Measurements from ENCODE around the gene TRABD. TPM values are rescaled to one million over a fixed set of nuclear protein-coding genes. Genes with fewer than 3 reads are reported as not detected.

Gene TRABD
- polyA plus RNA-seq, 1 of the 3 experiments (the other 2 are of a cell fraction): 50.6 TPM

- H3F3A ChIP-seq (replicated peaks; ENCODE audit: insufficient read depth): peaks cover 11% of the 10 kb centered on the region
- H3K27me3 ChIP-seq (ENCODE audit: insufficient read depth): no peaks in the 10 kb centered on the region
- peaks cover 0 to 17% of the 10 kb centered on the region in 2 experiments; a peak in 1 of 4 replicates for H3K4me1 ChIP-seq (ENCODE audit: control insufficient read depth in 1 of 2, insufficient read depth in 2 of 2, low read depth in 1 of 2, low read length in 1 of 2)
- TF ChIP-seq CTCF (IDR thresholded peaks at IDR 0.05) (no peak), RAD21 (IDR thresholded peaks at IDR 0.05; ENCODE audit: low read length) (no peak), MEF2A (IDR thresholded peaks at IDR 0.05; ENCODE audit: borderline replicate concordance, low read depth) (no peak), POLR2AphosphoS5 (IDR thresholded peaks at IDR 0.05; ENCODE audit: low read depth, low read length) (no peak), TEAD4 (IDR thresholded peaks at IDR 0.05; ENCODE audit: borderline replicate concordance, insufficient read depth) (no peak), JUND (IDR thresholded peaks at IDR 0.05) (no peak), EZH2phosphoT487 (IDR thresholded peaks at IDR 0.05; ENCODE audit: borderline replicate concordance, low read depth) (no peak), SIN3A (IDR thresholded peaks at IDR 0.05; ENCODE audit: borderline replicate concordance, low read depth, low read length) (no peak), MXI1 (IDR thresholded peaks at IDR 0.05; ENCODE audit: low read depth, low read length) (no peak), SMC3 (IDR thresholded peaks at IDR 0.05; ENCODE audit: low read depth, low read length) (no peak), TAF1 (IDR thresholded peaks at IDR 0.05; ENCODE audit: borderline replicate concordance, low read depth, low read length) (no peak), RCOR1 (IDR thresholded peaks at IDR 0.05; ENCODE audit: low read length) (no peak), FOXM1 (IDR thresholded peaks at IDR 0.05; ENCODE audit: low read depth) (no peak), MAX (IDR thresholded peaks at IDR 0.05; ENCODE audit: low read depth) (no peak), FOXJ3 (CRISPR knock-in tag; IDR thresholded peaks at IDR 0.05) (no peak), EP300 (IDR thresholded peaks at IDR 0.05; ENCODE audit: borderline replicate concordance in 1 of 2, low read depth in 1 of 2, low read length in 1 of 2) (no peak)
- TF ChIP-seq, protein P1, sequence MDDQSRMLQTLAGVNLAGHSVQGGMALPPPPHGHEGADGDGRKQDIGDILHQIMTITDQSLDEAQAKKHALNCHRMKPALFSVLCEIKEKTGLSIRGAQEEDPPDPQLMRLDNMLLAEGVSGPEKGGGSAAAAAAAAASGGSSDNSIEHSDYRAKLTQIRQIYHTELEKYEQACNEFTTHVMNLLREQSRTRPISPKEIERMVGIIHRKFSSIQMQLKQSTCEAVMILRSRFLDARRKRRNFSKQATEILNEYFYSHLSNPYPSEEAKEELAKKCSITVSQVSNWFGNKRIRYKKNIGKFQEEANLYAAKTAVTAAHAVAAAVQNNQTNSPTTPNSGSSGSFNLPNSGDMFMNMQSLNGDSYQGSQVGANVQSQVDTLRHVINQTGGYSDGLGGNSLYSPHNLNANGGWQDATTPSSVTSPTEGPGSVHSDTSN (IDR thresholded peaks at IDR 0.05): no peak
- TF ChIP-seq, protein P2, sequence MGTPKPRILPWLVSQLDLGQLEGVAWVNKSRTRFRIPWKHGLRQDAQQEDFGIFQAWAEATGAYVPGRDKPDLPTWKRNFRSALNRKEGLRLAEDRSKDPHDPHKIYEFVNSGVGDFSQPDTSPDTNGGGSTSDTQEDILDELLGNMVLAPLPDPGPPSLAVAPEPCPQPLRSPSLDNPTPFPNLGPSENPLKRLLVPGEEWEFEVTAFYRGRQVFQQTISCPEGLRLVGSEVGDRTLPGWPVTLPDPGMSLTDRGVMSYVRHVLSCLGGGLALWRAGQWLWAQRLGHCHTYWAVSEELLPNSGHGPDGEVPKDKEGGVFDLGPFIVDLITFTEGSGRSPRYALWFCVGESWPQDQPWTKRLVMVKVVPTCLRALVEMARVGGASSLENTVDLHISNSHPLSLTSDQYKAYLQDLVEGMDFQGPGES (IDR thresholded peaks at IDR 0.05; ENCODE audit: low read depth, low read length): no peak
- WGBS (ENCODE audit: low lambda C conversion rate): 87% methylated on average over 9 of the region's 9 CpGs
- H3K9me2 ChIP-seq: no peaks in the 10 kb centered on the region
- no peak overlapping the region for H3K9ac ChIP-seq
- CTCF ChIA-PET: interaction anchor here (0.7 to 3.5 kb wide), 9 partner anchors 11 to 382 kb away, joined by 3 to 15 read pairs (median 4); no protein-coding TSS in a partner anchor
- POLR2A ChIA-PET: no interaction called here
- no peak overlapping the region for H3K27ac ChIP-seq (ENCODE audit: low read depth in 2 of 2, low read length in 1 of 2)
- DNase-seq: no peak
- peaks cover 93% of the 10 kb centered on the region for H3K79me2 ChIP-seq (ENCODE audit: insufficient read depth)
- no peaks in the 10 kb centered on the region for H3K9me3 ChIP-seq
- H3K36me3 ChIP-seq (replicated peaks in 1 of 2; ENCODE audit: control insufficient read depth in 1 of 2, insufficient read depth in 2 of 2, low read length in 1 of 2): peaks cover 4 to 8% of the 10 kb centered on the region in 2 experiments
- no peak overlapping the region for H3K4me2 ChIP-seq
- H2AFZ ChIP-seq (ENCODE audit: low read depth): no peak overlapping the region
- no peak overlapping the region for H3K4me3 ChIP-seq (ENCODE audit: low read depth in 2 of 2, low read length in 1 of 2)
- peaks cover 59% of the 10 kb centered on the region for H4K20me1 ChIP-seq (ENCODE audit: insufficient read depth)
Measured at GRCh38 chr22:50238755-50239154, 53.0 kb downstream of the TRABD start.

Measured in SK-N-SH (cell line).